NCI-H82 (cell line): Measurements from ENCODE around the gene SPEM1.
"Not testable (repeated sequence)": the region's sequence is repeated elsewhere in the genome, so short reads cannot be mapped to it uniquely, and the experiment has no call there.

Experiments used
- DNase-seq: peaks from one replicate; lab custom pipeline; 2025; lab: John Stamatoyannopoulos, UW

The SPEM1 gene

GRCh38 chr17:7441266-7441665 is 21.1 kb downstream of the SPEM1 start:
- no peak for DNase-seq

- DNase-seq = peak; percentile 29
These were observed 22.0 kb downstream of the SPEM1 start for GRCh38 chr17:7442142-7442541.

GRCh38 chr17:7443499-7444485 is 23.7 kb downstream of the SPEM1 start:
- DNase-seq = no peak

GRCh38 chr17:7444682-7445618 is 24.8 kb downstream of the SPEM1 start, which contains the start of gene CHRNB1:
Gene CHRNB1 (plus strand): TSS chr17:7445061. CDS start chr17:7445128, 67 bp downstream.
- DNase-seq = peak; percentile 95

GRCh38 chr17:7445619-7445968 is 25.5 kb downstream of the SPEM1 start:
- DNase-seq = peak; percentile 88

- DNase-seq = peak; percentile 87
These were observed 28.3 kb downstream of the SPEM1 start for GRCh38 chr17:7448461-7448860.

- no peak for DNase-seq
These were observed 39.9 kb downstream of the SPEM1 start for GRCh38 chr17:7459961-7460545.

- DNase-seq = no peak
These were observed 40.9 kb downstream of the SPEM1 start for GRCh38 chr17:7460850-7461660.

- DNase-seq = no peak
These were observed 42.6 kb downstream of the SPEM1 start for GRCh38 chr17:7462474-7463371.

- DNase-seq = no peak
These were observed 43.3 kb downstream of the SPEM1 start for GRCh38 chr17:7463372-7463846.

GRCh38 chr17:7464081-7464480 is 44.0 kb downstream of the SPEM1 start:
- no peak for DNase-seq

GRCh38 chr17:7465597-7466275 is 45.6 kb downstream of the SPEM1 start:
- no peak for DNase-seq

GRCh38 chr17:7466318-7466638 is 46.2 kb downstream of the SPEM1 start:
- DNase-seq = no peak

- DNase-seq = no peak
These were observed 46.7 kb downstream of the SPEM1 start for GRCh38 chr17:7466639-7467341.

- no peak for DNase-seq
These were observed 47.4 kb downstream of the SPEM1 start for GRCh38 chr17:7467498-7467897.

- no peak for DNase-seq
These were observed 48.2 kb downstream of the SPEM1 start for GRCh38 chr17:7468290-7468689.

- DNase-seq = no peak
These were observed 48.8 kb downstream of the SPEM1 start for GRCh38 chr17:7468804-7469389.

GRCh38 chr17:7469843-7470242 is 49.7 kb downstream of the SPEM1 start:
- not testable (repeated sequence) for DNase-seq
